Measurements from ENCODE around the gene POLE3. TPM values are rescaled to one million over a fixed set of nuclear protein-coding genes. Genes with fewer than 3 reads are reported as not detected.
"Not testable (repeated sequence)": the region's sequence is repeated elsewhere in the genome, so short reads cannot be mapped to it uniquely, and the experiment has no call there.

Gene POLE3
- total RNA-seq, 2 donors from 2014 or later, result 46.6 to 63.7 TPM

GRCh38 chr9:113397203-113397631, 13.3 kb downstream of the POLE3 start:
- H3K4me3 Mint-ChIP-seq, result no peak overlapping the region
- ATAC-seq (no peak), DNase-seq (no peak)
- no peaks in the 10 kb centered on the region for H3K9me3 ChIP-seq (ENCODE audit: control insufficient read depth, low read length, poor library complexity, severe bottlenecking)
- peaks cover under 1% of the 10 kb centered on the region for H3K36me3 Mint-ChIP-seq (ENCODE audit: low read depth)
- no peaks in the 10 kb centered on the region for H3K27me3 Mint-ChIP-seq
- peaks cover 21% of the 10 kb centered on the region for H3K4me1 Mint-ChIP-seq
- H3K27ac Mint-ChIP-seq, result no peak overlapping the region

DNA sequence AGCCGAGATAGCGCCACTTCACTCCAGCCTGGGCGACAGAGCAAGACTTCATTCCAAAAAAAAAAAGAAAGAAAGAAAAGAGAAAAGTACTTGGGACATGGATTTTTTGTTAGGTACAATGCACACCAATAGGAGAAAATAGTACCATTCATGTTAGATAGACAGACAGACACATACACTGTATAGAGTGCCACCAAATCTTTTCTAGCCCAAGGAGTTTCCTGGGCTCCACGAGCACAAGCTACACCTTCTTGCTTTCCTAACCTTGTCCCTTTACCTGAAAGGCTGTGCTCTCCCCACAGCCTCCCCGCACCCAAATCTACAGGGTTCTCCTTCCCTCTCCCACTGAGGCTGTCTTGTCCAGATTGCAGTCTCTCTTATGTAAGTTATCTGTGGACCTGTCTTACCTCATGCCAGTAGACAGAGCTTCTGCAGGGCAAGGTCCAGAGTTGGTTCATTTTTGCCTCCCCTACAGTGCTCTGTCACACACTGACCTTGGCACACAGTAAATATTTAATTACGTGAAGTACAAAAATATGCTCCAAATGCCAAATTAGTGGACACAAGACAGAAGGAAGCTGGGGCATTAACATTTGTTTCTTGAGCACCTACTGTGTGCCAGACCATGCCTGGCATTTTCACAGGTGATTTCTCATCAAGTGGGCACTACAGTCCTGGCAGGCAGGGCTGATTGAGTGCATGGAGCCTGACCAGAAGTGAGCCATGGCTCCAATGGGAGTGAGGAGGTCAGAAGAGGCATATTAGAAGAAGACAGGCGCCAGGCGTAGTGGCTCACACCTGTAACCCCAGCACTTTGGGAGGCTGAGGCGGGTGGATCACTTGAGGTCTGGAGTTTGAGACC, 15.2 kb downstream of the POLE3 start:
- DNase-seq, result no peak
- H3K36me3 Mint-ChIP-seq (ENCODE audit: low read depth), result peaks cover 4% of the 10 kb centered on the region
- no peak overlapping the region for H3K4me3 Mint-ChIP-seq
- H3K27me3 Mint-ChIP-seq, result no peaks in the 10 kb centered on the region
- no peak overlapping the region for H3K27ac Mint-ChIP-seq
- H3K9me3 ChIP-seq (ENCODE audit: control insufficient read depth, low read length, poor library complexity, severe bottlenecking), result no peaks in the 10 kb centered on the region
- H3K4me1 Mint-ChIP-seq, result peaks cover 13% of the 10 kb centered on the region
- no peak for ATAC-seq

DNA sequence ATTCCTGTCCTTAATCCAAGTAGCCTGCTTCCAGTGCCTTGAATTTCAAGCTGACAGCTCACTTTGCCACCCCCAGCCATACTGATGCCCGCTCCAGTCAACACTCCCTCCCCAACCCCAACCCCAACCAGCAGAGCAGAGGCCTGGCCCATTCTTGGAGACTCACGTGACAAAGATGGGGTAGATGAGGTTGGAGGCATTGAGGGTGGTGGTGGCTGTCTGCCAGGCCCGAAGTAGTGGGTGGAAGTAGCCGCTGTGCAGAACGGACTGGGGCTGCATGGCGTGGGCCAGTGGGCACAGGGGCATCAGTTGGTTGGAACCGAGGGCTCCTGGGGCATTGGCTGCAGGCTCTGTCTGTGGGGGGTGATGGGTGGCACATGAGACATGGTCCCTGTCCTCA, 17.2 kb downstream of the POLE3 start:
- DNase-seq, result no peak
- peaks cover 10% of the 10 kb centered on the region for H3K4me1 Mint-ChIP-seq
- no peaks in the 10 kb centered on the region for H3K27me3 Mint-ChIP-seq
- no peak for ATAC-seq
- peaks cover 8% of the 10 kb centered on the region for H3K36me3 Mint-ChIP-seq (ENCODE audit: low read depth)
- H3K9me3 ChIP-seq (ENCODE audit: control insufficient read depth, low read length, poor library complexity, severe bottlenecking), result no peaks in the 10 kb centered on the region
- no peak overlapping the region for H3K4me3 Mint-ChIP-seq
- no peak overlapping the region for H3K27ac Mint-ChIP-seq

- DNase-seq (no peak), ATAC-seq (no peak)
- peaks cover 8% of the 10 kb centered on the region for H3K4me1 Mint-ChIP-seq
- H3K27ac Mint-ChIP-seq, result no peak overlapping the region
- no peaks in the 10 kb centered on the region for H3K27me3 Mint-ChIP-seq
- no peak overlapping the region for H3K4me3 Mint-ChIP-seq
- no peaks in the 10 kb centered on the region for H3K9me3 ChIP-seq (ENCODE audit: control insufficient read depth, low read length, poor library complexity, severe bottlenecking)
- peaks cover 8% of the 10 kb centered on the region for H3K36me3 Mint-ChIP-seq (ENCODE audit: low read depth)
Observed at GRCh38 chr9:113391917-113392316, 18.6 kb downstream of the POLE3 start.

DNA sequence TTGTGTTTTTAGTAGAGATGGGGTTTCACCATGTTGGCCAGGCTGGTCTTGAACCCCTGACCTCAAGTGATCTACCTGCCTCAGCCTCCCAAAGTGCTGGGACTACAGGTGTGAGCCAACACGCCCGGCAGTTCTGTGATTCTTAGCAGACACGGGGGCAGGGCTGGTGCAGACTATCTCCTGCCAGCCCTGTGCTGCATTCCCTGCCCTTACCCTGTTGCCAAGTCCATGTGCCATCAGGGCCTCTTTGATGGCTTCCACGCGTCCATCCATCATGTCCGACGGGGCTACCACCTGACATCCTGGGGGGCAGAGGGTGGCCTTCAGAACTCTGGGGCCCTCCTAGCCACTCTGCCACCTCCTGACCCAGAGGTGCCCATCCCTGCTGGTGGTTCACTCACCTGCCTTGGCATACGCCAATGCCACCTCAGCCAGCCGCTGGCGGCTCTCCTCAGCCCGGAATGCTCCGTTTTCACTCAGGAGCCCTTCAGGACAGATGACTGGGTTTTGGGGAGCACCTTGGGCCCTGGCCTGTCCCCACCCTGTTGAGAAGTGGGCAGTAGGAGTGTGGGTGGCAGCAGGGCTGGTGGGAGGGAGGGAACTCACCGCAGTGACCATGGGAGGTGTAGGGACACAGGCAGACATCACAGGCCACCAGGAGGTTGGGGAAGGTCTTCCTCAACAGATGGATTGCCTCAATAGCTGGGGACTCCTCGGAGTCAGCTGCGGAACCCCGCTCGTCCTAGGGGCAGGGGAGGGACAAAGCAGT, 20.1 kb downstream of the POLE3 start:
- H3K27ac Mint-ChIP-seq, result no peak overlapping the region
- H3K36me3 Mint-ChIP-seq (ENCODE audit: low read depth), result peaks cover 8% of the 10 kb centered on the region
- H3K27me3 Mint-ChIP-seq, result no peaks in the 10 kb centered on the region
- ATAC-seq (no peak), DNase-seq (no peak)
- H3K4me3 Mint-ChIP-seq, result no peak overlapping the region
- no peaks in the 10 kb centered on the region for H3K9me3 ChIP-seq (ENCODE audit: control insufficient read depth, low read length, poor library complexity, severe bottlenecking)
- peaks cover 4% of the 10 kb centered on the region for H3K4me1 Mint-ChIP-seq

DNA sequence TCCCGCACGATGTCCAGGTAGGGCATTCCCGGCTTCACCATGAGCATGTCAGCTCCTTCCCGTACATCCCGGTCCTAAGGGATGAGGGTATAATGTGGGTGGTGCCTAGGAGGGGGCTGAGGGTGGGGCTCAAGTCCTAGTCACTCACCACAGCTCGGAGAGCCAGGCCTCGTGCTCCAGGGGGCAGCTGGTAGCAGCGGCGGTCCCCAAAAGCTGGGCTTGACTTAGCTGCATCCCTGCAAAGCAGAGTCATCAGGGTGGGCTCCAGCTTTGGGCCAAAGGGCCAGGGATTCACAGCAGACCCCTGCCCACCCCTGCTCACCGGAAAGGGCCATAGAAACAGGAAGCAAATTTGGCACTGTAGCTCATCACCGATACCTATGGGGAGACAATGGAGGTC, 21.0 kb downstream of the POLE3 start:
- Mint-ChIP-seq H3K36me3 (ENCODE audit: low read depth) (peaks cover 8% of the 10 kb centered on the region), H3K27ac (no peak overlapping the region), H3K4me1 (peaks cover 2% of the 10 kb centered on the region), H3K4me3 (no peak overlapping the region), H3K27me3 (no peaks in the 10 kb centered on the region)
- DNase-seq (no peak), ATAC-seq (no peak)
- no peaks in the 10 kb centered on the region for H3K9me3 ChIP-seq (ENCODE audit: control insufficient read depth, low read length, poor library complexity, severe bottlenecking)

DNA sequence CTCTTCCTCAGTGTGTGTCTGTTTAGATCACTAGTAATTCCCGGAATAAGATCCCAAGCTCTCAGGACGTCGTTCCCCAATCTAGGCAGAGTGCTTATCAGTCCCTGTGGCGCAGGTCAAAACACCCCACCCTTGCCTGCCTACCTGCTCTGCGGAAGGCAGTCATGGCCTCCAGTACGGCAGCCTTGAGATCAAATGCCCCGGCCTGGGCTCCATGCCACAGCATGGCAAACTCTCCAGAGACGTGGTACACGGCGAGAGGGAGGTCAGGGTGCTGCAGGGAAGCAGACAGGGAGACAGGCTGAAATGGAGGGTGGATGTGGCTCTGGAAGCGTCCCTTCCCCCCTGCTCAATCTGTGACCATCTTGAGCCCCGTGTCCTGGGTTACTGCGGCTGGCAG, 21.6 kb downstream of the POLE3 start:
- DNase-seq (no peak), ATAC-seq (no peak)
- no peaks in the 10 kb centered on the region for H3K9me3 ChIP-seq (ENCODE audit: control insufficient read depth, low read length, poor library complexity, severe bottlenecking)
- no peak overlapping the region for H3K4me3 Mint-ChIP-seq
- peaks cover 2% of the 10 kb centered on the region for H3K4me1 Mint-ChIP-seq
- no peak overlapping the region for H3K27ac Mint-ChIP-seq
- H3K36me3 Mint-ChIP-seq (ENCODE audit: low read depth), result peaks cover 8% of the 10 kb centered on the region
- no peaks in the 10 kb centered on the region for H3K27me3 Mint-ChIP-seq

DNA sequence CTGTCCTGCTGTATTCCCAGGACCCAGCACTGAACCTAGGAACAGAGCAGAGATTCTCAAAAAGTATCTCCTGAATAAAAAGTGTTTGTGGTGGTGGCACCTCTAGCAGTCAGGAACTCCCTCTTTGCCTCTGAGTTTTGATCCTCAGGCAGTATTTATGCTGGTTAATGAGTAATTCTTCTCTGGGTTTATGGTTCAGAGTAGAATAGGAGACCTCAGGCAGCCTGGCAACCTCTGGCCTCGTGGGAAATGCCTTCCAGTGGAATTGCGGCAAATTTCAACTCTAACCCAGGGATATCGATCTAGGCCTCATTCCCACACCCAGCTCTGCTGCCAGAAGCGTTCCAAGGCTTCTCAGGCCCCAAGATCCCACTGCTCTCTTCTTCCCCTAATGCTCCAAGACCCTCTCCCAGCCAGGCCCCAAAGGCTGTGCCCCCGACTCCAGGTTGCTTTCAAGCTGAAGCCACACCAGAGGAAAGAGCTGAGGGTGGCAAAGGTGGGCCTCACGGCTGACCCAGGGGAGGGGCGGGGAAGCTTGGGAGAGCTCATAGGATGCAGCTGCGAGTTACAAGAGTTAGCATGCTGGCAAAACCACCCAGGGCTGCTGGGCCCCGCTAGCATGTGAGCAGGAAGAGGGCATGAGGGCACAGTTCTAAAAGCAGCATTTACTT, 22.8 kb downstream of the POLE3 start:
- Mint-ChIP-seq H3K27me3 (no peaks in the 10 kb centered on the region), H3K36me3 (ENCODE audit: low read depth) (peaks cover 8% of the 10 kb centered on the region), H3K27ac (no peak overlapping the region), H3K4me3 (no peak overlapping the region), H3K4me1 (no peaks in the 10 kb centered on the region)
- H3K9me3 ChIP-seq (ENCODE audit: control insufficient read depth, low read length, poor library complexity, severe bottlenecking), result no peaks in the 10 kb centered on the region
- ATAC-seq (no peak), DNase-seq (no peak)

- no peak for DNase-seq
- H3K27ac Mint-ChIP-seq, result peak overlapping the region; percentile 48
- no peak overlapping the region for H3K4me3 Mint-ChIP-seq
- no peaks in the 10 kb centered on the region for H3K4me1 Mint-ChIP-seq
- H3K36me3 Mint-ChIP-seq (ENCODE audit: low read depth), result peaks cover 4% of the 10 kb centered on the region
- no peaks in the 10 kb centered on the region for H3K9me3 ChIP-seq (ENCODE audit: control insufficient read depth, low read length, poor library complexity, severe bottlenecking)
- ATAC-seq, result no peak
- no peaks in the 10 kb centered on the region for H3K27me3 Mint-ChIP-seq
Observed at GRCh38 chr9:113386571-113387393, 23.7 kb downstream of the POLE3 start.

- Mint-ChIP-seq H3K27ac (no peak overlapping the region), H3K4me3 (no peak overlapping the region), H3K4me1 (peaks cover 7% of the 10 kb centered on the region), H3K36me3 (ENCODE audit: low read depth) (no peaks in the 10 kb centered on the region), H3K27me3 (no peaks in the 10 kb centered on the region)
- ATAC-seq, result no peak
- no peak for DNase-seq
- no peaks in the 10 kb centered on the region for H3K9me3 ChIP-seq (ENCODE audit: control insufficient read depth, low read length, poor library complexity, severe bottlenecking)
Observed at GRCh38 chr9:113381909-113382411, 28.5 kb downstream of the POLE3 start.

DNA sequence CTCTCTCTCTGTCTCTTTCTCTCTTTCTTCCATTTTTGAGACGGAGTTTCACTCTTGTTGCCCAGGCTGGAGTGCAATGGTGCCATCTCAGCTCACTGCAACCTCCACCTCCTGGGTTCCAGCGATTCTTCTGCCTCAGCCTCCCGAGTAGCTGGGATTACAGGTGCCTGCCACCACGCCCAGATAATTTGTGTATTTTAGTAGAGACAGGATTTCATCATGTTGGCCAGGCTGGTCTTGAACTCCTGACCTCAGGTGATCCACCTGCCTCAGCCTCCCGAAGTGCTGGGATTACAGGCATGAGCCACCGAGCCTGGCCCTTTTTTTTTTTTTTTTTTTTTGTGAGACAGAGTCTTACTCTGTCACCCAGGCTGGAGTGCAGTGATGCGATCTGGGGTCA, 29.0 kb downstream of the POLE3 start:
- not testable (repeated sequence) for H3K9me3 ChIP-seq (ENCODE audit: control insufficient read depth, low read length, poor library complexity, severe bottlenecking); ATAC-seq; DNase-seq; H3K27me3 Mint-ChIP-seq; H3K4me1 Mint-ChIP-seq; H3K27ac Mint-ChIP-seq; H3K36me3 Mint-ChIP-seq (ENCODE audit: low read depth)
- H3K4me3 Mint-ChIP-seq, result peak overlapping the region; percentile 57

GRCh38 chr9:113380869-113381378, 29.6 kb downstream of the POLE3 start:
- no peak overlapping the region for H3K4me3 Mint-ChIP-seq
- no peaks in the 10 kb centered on the region for H3K9me3 ChIP-seq (ENCODE audit: control insufficient read depth, low read length, poor library complexity, severe bottlenecking)
- H3K4me1 Mint-ChIP-seq, result peaks cover 7% of the 10 kb centered on the region
- H3K27ac Mint-ChIP-seq, result peak overlapping the region; percentile 93
- no peaks in the 10 kb centered on the region for H3K27me3 Mint-ChIP-seq
- ATAC-seq, result no peak
- DNase-seq, result no peak
- H3K36me3 Mint-ChIP-seq (ENCODE audit: low read depth), result no peaks in the 10 kb centered on the region

All from T-helper 17 cell (primary cell).